GM21737 (cell line): ENCODE data around the gene FHAD1.

Experiments used
- ATAC-seq: cut with Tn5 transposase; IDR thresholded peaks from one replicate; pipeline ENCODE4 v1.9.1; 2021; ENCODE audit warnings: mild to moderate bottlenecking, moderate library complexity; ENCODE audit not compliant: unreplicated experiment

FHAD1 gene

DNA sequence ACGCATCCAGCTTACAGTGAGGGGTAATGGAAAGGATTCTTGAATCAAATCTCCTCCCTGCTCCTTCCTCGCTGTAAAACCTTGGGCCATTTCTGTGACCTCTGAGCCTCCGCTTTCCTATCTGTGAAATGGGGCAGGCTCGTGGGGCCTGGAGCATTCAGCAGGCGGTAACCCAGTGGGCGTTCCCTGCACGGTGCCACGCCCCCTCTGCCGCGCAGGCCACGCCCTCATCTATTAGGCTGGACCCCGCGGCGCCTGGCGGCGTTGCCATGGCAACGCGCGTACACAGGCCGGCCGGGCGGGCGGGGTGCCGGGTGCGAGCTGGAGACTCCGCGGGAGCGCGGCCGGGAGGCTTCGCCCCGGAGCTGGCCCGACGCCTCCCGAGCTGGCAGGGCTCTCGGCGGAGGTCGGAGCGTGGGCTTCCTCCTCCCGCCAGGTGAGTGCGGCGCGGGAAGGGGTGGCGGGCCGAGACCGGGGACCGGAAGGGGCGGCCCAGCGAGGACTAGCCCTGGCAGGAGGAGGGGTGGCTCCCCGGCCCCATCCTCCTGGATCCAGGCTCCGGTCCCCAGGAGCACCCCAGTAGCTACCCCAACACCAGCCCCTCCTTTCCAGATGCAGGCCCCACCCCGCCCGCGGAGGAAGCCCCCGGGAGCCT is at the start of gene FHAD1:
TSS of gene FHAD1 (plus strand) at position 264 of the 655 bp plus-strand sequence. CDS start 4,562 bp downstream, outside the sequence.
- ATAC-seq = no peak

DNA sequence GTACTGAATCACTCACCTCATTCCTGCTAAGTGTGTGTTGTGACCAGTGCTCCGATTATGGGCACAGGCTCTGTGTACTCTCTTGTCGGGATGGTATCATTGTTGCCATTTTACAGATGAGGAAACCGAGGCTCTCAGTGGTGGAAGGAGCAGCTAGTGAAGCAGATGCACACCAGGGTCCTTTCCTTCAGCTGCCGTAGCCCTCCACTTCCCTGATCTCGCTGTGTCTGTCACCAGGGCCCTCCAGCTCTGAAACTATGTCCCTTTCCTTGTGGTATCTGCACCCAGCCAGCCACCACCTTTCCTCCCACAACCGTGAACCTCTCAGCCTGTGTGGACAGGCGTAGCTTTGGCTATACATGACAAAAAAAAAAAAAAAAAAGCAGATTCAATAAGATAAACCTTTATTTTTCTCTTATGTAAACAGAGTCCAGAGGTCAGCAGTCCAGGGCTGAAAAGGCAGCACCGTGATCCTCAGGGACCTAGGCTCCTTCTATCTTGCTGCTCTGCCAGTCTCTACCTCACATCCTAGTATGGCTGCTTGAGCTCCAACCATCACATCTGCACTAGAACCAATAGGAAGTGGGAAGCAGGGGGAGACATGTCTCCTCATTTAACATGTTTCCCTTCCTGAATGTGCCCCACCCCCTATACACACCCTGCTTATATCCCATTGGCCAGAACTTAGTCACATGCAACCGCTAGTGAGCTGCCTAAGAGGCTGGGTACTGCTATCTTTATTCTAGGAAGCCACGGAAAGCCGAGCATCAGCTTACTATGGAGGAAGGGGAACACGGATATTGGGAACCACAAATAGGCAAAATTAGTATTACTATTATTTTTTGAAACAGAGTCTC is 49.2 kb upstream of the FHAD1 start:
- no peak for ATAC-seq

DNA sequence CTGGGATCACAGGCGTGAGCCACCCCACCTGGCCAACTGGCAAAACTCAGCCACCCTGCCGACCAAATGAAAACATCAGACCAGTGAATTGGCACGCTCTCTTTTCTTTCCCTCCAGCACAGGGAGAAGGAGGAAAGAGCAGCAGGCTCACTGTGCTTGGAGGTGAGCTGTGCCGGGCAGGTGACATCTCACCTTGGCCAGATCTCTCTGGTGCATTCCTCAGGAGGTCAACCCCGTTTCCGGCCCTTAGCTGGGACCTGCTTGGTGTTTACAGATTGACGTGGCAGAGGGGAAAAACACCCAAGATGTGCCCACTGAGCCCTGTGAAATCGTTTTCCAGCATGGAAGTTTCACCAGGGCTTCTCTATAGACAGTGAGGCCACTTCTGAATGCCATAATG is 48.3 kb upstream of the FHAD1 start:
- ATAC-seq = no peak

DNA sequence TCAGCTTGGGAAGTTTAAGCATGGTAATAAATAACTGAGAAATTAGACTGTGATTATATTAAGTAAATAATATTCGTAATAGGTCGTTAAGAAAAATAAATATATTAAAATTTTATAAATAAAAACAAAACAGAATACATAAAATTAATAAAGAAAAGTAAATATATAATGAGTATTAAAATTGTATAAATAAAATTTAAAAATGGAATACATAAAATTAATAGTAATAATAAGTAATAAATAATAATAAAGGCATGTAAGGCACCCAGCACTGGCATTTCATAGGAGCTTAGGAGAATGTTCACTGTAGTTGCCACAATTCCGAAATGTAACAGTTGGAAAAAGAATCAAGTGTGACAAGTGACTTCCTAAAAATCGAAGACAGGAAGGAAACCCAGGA is 45.8 kb upstream of the FHAD1 start:
- ATAC-seq = no peak

DNA sequence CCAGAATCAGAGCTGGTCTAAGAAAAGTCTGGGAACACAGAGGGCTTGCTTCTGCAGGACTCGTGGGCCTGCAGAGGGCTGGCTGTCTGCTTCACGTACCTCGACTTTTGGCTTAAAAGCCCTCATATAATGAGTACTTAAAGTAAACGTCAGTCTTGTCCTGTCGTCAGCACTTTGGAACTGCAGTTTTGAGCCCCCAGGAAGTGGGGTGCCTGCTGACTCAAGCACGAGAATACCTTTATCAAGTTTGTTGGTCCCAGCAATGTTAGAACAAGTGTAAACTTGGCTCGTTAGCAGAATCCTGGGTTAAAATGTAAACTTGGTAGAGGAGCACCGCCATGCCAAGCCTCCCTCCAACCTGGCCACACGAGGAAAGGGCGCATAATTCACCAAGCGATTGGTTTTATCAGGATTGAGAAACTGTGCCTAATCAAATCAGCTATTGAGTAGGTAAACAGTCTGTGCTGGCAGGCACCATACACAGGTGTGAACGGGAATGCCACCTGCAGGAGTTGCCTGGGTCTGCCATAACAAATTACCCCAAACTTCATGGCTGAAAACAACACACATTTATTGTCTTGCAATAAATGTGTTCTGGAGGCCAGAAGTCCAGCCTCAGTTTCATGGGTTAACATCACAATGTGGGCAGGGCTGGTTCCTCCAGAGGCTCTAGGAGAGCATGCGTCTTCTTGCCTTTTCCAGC is 45.0 kb upstream of the FHAD1 start:
- no peak for ATAC-seq

DNA sequence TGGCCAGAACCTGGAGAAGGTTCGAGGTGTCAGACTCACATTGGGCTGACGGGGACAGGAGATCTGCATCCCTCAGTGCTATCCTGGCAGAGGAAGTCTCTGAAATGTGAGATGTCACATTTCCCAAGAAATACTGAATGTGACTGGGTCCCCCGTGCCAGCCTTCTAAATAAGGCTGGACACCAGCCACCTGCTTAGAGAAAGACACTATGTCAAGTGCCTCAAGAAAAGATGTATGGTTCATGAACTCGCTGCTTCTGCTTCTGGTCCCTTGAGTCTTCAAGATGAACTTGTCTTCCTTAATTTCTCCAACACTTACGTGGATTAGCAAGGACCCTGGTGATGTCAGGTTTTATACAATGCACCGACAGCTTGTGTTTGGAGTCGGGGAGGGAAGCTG is 42.1 kb upstream of the FHAD1 start:
- ATAC-seq = no peak

DNA sequence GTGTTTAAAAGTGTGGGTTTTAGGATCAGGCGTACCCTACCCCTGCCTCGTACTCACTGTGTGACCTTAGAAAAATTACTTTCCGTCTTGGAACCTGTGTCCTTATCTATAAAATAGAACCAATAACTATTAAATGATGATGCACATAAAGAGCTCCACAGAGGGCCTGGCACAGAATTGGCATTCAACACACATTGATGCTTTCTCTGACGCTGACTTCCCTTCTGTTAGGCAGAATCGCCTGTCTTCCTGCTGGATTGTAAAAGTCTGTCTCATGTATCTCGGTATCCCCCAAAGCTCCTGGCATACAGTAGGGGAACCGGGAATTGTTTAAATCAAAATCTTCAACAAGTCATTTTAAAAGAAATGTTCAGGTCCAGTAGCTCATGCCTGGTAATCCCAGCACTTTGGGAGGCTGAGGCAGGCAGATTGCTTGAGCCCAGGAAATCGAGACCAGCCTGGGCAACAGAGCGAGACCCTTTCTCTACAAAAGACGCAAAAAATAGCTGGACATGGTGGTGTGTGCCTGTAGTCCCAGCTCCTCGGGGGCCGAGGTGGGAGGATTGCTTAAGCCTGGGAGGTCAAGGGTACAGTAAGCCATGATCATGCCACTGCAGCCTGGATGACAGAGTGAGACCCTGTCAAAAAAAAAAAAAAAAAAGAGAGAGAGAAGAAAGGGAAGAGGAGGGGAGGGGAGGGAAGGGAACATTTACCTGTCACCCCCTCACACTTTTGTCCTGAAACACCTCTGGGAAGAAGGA is 41.3 kb upstream of the FHAD1 start:
- ATAC-seq = no peak

DNA sequence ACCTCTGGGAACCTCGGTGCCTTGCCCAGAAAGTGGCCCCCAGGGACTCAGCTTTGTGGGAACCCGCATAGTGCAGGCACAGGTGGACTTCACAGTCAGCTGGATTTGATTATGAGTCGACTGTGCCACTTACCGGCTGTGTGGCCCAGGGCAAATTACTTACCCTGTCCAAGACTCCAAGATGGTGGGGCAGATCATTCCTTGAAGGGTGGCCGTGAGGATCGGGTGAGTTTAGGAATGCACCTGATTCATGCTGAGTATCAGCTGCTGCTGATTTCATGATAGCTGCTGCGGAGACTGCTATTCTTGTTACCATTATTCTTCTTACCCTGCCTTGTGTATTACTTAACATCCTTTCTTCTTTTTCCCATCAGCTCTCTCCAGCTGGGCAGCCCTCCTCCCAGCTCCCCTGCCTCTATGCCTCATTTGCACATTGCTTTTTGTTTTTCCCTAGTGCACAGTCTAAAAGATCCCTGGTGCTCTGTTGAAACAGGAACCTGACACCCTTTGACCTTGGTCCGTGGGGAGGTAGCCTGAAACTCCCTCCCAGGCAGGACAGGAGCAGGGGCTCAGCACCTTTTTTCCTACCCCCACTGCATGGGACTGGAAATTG is 40.5 kb upstream of the FHAD1 start:
- ATAC-seq = no peak

DNA sequence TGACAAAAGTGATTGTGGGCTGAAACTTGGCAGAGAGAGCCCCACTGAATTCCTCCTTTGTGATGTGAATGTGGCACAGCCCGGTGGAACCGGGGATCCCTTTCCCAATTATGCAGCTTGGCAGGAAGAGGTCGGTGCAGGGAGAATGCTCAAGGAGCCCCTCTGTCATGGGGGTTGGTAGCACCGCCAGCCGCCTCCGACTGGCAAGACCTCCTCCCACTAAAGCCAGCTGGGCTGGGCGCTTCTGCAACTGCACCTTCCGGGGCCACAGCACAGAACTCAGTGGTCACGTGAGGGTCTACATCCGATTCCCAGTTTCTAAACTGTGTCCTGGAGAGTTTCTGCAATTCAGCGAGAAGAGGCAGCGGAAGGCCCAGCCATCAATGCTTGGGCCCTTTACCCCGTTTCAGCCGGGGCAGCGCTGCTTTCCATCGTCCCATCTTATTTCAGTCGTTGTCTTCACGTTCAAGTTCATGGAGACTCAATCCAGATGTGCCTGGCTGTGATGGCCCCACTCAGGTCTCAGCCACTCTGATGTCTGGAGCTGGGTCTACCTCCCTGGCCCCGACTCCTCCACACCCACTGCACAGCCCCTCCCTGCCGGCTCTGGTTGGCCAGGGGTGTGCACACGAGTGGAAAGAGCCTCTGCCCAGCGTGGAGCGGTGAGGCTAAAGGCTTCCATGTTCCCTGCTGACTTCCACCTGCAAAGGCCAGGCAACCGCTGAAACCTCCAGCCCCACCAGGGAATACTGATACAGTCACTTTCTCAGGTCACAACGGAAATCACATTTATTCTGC is 39.8 kb upstream of the FHAD1 start:
- no peak for ATAC-seq

DNA sequence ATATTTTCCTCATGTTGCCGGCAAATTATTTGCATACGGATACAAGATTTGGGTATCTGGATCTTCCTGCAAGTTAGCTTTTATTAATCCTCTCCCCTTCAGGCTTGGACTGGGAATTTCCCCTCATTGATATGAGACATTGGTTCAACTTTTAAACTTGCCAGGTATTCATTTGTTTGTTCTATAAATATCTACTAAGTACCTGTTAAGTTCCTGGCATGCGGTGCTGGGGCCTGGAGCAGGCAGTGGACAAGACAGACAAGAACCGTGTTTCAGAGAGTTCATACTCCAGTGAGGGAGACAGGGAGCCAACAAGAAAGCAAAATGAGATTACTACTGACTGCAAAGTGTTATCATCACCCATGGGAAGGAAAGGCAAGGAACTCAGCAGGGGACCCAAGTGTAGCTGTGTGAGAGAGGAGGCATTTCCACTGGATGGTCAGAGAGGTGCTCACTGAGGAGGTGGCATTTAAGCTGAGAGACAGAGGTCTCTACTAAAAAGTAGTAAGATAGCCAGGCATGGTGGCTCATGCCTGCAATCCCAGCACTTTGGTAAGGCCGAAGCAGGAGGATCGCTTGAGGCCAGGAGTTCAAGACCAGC is 39.1 kb upstream of the FHAD1 start:
- ATAC-seq = no peak

DNA sequence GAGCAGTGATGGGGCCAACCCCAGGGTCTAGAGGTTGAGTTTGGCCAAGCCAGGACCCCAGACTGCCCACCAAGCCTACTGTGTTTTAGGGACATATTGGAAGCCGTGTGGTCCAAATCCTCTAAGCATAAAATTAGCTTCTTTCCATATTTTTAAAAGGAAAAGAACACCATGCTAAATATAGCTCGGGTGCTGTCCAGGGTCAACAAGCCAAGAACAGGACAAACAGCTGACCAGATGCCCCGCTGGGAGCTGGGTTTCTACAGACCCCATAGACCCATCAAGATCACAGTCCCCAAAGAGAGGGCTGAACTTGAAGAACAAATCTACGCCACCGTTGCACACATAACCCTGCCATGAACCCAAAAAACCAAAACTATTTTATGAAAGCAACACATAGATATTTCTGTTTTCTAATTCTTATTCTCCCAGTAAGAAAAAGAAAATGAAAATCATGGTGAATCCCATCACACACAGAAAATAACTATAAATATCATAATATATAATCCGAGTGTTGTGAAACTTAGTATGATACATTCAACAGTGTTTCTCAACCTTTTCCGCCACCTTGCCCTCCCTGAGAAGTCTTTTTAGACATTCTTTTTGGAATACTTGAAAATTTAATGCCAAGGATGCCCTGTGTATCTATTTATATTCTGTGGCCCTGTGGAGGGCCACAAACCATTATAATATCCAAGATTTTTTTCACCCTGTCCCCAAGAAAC is 36.2 kb upstream of the FHAD1 start:
- ATAC-seq = no peak

DNA sequence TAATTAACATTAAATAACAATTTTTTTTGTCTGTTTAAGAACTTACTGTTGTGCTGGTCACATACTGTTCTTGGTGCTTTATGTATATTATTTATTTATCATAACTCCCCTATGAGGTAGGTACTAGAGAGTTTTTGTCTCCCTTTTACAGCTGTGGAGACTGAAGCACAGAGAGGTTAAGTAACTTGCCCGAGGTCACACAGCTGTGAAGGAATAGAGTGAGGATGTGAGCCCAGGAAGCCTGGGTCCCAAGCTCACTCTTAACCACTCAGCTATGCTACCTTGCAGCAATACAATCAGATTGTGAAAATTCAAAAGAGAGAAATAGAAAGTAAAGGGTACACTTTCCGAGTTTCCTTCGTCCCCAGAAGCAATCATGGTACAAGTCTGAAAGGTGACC is 35.6 kb upstream of the FHAD1 start:
- ATAC-seq = no peak

DNA sequence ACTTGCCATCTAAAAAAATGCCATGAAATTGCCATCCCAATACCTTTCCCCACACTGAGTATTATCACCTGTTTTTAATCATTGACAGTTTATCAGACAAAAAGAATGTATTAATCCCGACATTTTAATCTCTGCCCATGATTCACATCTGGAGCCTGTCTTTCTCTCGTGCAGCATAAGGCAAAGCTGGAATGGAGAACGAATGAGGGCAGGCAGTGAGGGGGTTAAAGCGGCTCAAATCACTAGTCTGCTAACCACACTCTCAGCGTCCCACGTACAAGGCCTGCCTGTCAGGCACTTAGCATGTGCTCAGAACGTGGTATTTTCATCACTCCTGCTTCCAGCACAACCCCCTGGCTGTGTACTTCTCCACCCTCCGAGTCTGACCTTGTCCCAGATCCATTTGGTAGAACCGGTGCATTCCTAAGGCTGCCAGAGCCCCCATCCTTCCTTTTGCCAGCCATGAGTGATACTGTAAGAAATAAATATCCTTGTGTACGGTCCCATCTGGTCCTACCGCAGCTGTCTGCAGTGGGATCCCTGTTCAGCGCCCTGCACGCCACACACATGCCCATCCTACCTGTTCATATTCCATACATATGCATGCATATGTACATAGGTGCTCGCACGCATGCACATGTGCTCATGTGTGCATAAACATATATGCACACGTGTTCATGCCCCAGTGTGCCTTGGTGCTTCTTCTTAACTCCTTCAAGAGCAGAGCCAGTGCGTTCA is 34.6 kb upstream of the FHAD1 start:
- ATAC-seq = no peak

DNA sequence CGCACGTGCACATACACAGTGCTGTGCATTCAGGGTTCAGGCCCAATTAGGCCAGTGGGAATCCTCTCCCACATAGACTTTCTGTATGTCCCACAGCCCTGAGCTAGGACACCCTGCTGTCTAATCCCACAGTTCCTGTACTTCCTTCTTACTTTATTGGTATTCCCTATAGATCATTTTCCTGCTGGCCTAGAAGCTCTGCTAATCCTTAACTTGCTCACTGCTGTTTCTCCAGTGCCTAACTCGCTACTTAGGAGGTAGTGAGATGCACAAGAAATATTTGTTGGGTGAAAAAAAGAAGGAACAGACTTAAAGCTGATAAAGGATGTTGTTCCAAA is 34.1 kb upstream of the FHAD1 start:
- ATAC-seq = no peak

DNA sequence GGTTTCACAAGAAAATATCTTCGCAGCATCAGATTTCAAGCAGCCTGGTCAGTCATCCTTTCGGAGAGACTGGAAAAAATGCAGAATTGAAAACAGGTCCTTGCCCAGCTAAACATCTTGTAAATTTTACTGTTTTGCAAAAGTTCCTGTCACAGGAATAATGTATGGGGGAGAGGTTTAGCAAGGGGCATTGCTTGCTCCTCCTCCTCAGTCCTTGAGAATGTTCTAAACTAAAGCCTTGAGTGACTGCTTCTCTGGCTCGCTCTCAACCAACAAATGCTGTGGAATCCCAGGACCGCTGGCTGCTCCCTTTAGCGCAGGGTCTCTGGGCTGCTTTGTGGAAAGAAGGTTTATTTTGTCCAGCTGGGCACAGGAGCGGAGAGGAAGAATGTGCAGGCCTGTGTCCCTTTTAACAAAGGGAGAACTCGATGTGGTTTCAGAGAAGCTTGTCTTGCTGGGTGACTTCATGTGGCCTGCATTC is 33.6 kb upstream of the FHAD1 start:
- ATAC-seq = no peak

DNA sequence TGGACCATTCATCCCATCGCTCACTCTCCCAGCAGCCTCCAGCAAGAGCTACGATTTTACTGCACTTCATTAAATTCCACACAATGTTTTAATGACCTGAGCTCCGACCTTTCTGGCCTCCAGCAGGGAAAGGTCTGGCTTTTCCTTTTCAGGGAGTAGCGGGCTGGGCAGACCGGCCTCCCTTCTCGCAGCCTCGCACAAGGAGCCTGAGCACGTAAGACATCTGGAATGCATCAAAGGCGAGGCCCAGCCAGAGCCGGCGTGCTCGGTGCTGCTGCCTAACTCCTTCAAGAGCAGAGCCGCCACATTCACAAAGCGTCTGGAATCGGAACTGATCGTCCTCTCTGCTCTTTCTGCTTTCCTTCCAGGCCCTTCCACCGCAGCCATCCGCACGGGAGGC is 32.5 kb upstream of the FHAD1 start:
- ATAC-seq = no peak

DNA sequence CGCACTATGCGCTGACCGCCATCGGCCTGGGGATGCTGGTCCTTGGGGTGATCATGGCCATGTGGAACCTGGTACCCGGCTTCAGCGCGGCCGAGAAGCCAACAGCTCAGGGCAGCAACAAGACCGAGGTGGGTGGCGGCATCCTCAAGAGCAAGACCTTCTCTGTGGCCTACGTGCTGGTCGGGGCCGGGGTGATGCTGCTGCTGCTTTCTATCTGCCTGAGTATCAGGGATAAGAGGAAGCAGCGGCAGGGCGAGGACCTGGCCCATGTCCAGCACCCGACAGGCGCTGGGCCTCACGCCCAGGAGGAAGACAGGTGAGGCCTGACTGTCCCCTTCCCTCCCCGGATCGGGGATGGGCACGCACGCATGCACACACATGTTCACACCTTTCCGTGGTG is 31.9 kb upstream of the FHAD1 start:
- ATAC-seq = no peak

DNA sequence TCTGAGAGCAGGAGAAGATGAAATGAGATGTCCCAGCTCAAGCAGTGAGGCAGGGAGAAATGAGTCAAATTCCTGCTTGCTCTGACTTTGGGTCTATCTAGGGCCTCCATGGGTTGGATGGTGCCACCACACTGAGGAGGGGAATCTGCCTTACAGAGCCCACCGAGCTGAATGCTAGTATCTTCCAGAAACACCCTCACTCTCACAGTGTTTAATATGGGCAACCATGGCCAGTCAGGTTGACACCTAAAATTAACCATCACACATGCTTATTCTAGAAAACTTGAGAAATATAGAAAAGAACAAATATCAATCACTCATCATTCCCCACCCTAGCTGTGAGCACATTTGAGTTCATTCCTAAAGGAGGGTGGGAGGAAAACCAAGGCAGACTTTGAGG is 29.4 kb upstream of the FHAD1 start:
- no peak for ATAC-seq
